ENCODE results near the gene FRMD4A. TPM values are rescaled to one million over a fixed set of nuclear protein-coding genes. Genes with fewer than 3 reads are reported as not detected.

FRMD4A gene
- total RNA-seq, 1 experiment from 2014 or later, result 18.3 TPM

GRCh38 chr10:13703101-13703818, 627.5 kb downstream of the FRMD4A start:
- Histone ChIP-seq H3K27ac (no peak overlapping the region), H3K36me3 (ENCODE audit: low read depth) (no peaks in the 10 kb centered on the region), H3K4me3 (no peak overlapping the region), H4K20me1 (ENCODE audit: insufficient read depth) (no peaks in the 10 kb centered on the region), H3K79me2 (ENCODE audit: low read depth) (no peaks in the 10 kb centered on the region; the same call in 1 of the 2 replicates), H3K4me2 (no peak overlapping the region), H3K9me3 (ENCODE audit: insufficient read depth, low read depth) (no peaks in the 10 kb centered on the region), H3K27me3 (ENCODE audit: insufficient read depth, low read depth) (no peaks in the 10 kb centered on the region), H3F3A (ENCODE audit: insufficient read depth, low read depth) (peaks cover 6% of the 10 kb centered on the region), H2AFZ (no peak overlapping the region), H3K9me2 (ENCODE audit: insufficient read depth) (no peaks in the 10 kb centered on the region), H3K4me1 (replicated peaks; ENCODE audit: insufficient read depth) (peaks cover 21% of the 10 kb centered on the region)
- TF ChIP-seq CTCF (conservative IDR thresholded peaks at IDR 0.05) (no peak), EZH2 (IDR thresholded peaks at IDR 0.05; ENCODE audit: low read depth) (no peak)
- BruUV-seq (replicated peaks), result no TSS peak
- no peak for DNase-seq
- intact Hi-C loops (cut with micrococcal nuclease; ENCODE audit: unreplicated experiment), result loop anchor here (10.0 kb wide), 1 partner anchor 88 kb away; no protein-coding TSS in a partner anchor
- CTCF ChIA-PET, result no interaction called here
- POLR2A ChIA-PET (ENCODE audit: unreplicated experiment), result interaction anchor here (0.6 kb wide), 1 partner anchor 24 kb away, joined by 5 read pairs; no protein-coding TSS in a partner anchor

GRCh38 chr10:13701157-13701919, 629.4 kb downstream of the FRMD4A start:
- no peak overlapping the region for H2AFZ ChIP-seq
- DNase-seq, result no peak
- H3K4me1 ChIP-seq (replicated peaks; ENCODE audit: insufficient read depth), result peaks cover 12% of the 10 kb centered on the region

More at GRCh38 chr10:13701157-13701919, 629.4 kb downstream of the FRMD4A start:
- Histone ChIP-seq H4K20me1 (ENCODE audit: insufficient read depth) (no peaks in the 10 kb centered on the region), H3K36me3 (ENCODE audit: low read depth) (no peaks in the 10 kb centered on the region), H3K4me2 (no peak overlapping the region), H3K9me2 (ENCODE audit: insufficient read depth) (no peaks in the 10 kb centered on the region), H3K4me3 (no peak overlapping the region), H3K9me3 (ENCODE audit: insufficient read depth, low read depth) (no peaks in the 10 kb centered on the region), H3F3A (ENCODE audit: insufficient read depth, low read depth) (no peaks in the 10 kb centered on the region), H3K27me3 (ENCODE audit: insufficient read depth, low read depth) (no peaks in the 10 kb centered on the region), H3K27ac (no peak overlapping the region), H3K79me2 (ENCODE audit: low read depth) (no peaks in the 10 kb centered on the region; the same call in 1 of the 2 replicates)
- intact Hi-C loops (cut with micrococcal nuclease; ENCODE audit: unreplicated experiment), result loop anchor here (10.0 kb wide), 1 partner anchor 87 kb away; no protein-coding TSS in a partner anchor
- CTCF ChIA-PET, result no interaction called here
- TF ChIP-seq CTCF (conservative IDR thresholded peaks at IDR 0.05) (no peak), EZH2 (IDR thresholded peaks at IDR 0.05; ENCODE audit: low read depth) (no peak)
- BruUV-seq (replicated peaks), result no TSS peak
- POLR2A ChIA-PET (ENCODE audit: unreplicated experiment), result no interaction called here
